Right lobe of liver (tissue), 4 donors: ENCODE measurements around the gene HSPA1A.

Experiments used
- POLR2A ChIP-seq: fragments of 450-650 bp; IDR thresholded peaks from one replicate; pipeline ENCODE4 v1.6.1; 2017; ENCODE audit warnings: antibody characterized with exemption, mild to moderate bottlenecking
- TF ChIP-seq, protein P1 (sequence below), 4 donors: fragments of 200-600 bp in 3 of 4; fragments of 450-650 bp in 1 of 4; IDR thresholded peaks; one replicate each; pipeline versions ENCODE4 v1.5.1 to v1.8.0; 2016 to 2022; ENCODE audit warnings: antibody characterized with exemption in 4 of 4, mild to moderate bottlenecking in 2 of 4
- donor health status: DM: no; HTN: no; CAD: no.
- donor health status: DM: no; HTN: no; CAD: no.
- donor health status: DM: no; HTN: yes; CAD: no.

- TF ChIP-seq, protein P1, sequence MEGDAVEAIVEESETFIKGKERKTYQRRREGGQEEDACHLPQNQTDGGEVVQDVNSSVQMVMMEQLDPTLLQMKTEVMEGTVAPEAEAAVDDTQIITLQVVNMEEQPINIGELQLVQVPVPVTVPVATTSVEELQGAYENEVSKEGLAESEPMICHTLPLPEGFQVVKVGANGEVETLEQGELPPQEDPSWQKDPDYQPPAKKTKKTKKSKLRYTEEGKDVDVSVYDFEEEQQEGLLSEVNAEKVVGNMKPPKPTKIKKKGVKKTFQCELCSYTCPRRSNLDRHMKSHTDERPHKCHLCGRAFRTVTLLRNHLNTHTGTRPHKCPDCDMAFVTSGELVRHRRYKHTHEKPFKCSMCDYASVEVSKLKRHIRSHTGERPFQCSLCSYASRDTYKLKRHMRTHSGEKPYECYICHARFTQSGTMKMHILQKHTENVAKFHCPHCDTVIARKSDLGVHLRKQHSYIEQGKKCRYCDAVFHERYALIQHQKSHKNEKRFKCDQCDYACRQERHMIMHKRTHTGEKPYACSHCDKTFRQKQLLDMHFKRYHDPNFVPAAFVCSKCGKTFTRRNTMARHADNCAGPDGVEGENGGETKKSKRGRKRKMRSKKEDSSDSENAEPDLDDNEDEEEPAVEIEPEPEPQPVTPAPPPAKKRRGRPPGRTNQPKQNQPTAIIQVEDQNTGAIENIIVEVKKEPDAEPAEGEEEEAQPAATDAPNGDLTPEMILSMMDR (IDR thresholded peaks at IDR 0.05) = no peak
- TF ChIP-seq POLR2A = peak; percentile 100
Observed at GRCh38 chr6:31827286-31828079, 12.1 kb downstream of the HSPA1A start, which contains the start of gene HSPA1B.
